Fibroblast of the aortic adventitia (primary cell): ENCODE data around the gene HES6. TPM values are rescaled to one million over a fixed set of nuclear protein-coding genes. Genes with fewer than 3 reads are reported as not detected.
"Not testable (repeated sequence)": the region's sequence is repeated elsewhere in the genome, so short reads cannot be mapped to it uniquely, and the experiment has no call there.

ENCODE experiments used
- DNase-seq: peaks from one replicate; pipeline ENCODE4 v3.0.0-alpha.2; 2010; ENCODE audit warnings: low read depth
- H3K4me3 ChIP-seq: 2 replicates; pipeline ENCODE4 v1.5.1; 2011; ENCODE audit warnings: low read depth, mild to moderate bottlenecking, control low read depth, low read length, moderate library complexity
- total RNA-seq: library from RNA; depleted of rRNA; stranded (reverse); fragments of >200 nt; gene quantifications from 2 replicates; pipeline ENCODE4 v1.2.3, GENCODE V29; 2012; ENCODE audit warnings: low replicate concordance
- TF ChIP-seq, protein P1 (sequence below): IDR thresholded peaks from 2 replicates; pipeline ENCODE4 v1.5.1; 2011; ENCODE audit warnings: mild to moderate bottlenecking, low read length, control low read depth, inconsistent platforms; ENCODE audit not compliant: insufficient read depth

The HES6 gene
- total RNA-seq, 1 donor: 1.6 TPM

- H3K4me3 ChIP-seq: no peak overlapping the region
- DNase-seq: no peak
- TF ChIP-seq, protein P1, sequence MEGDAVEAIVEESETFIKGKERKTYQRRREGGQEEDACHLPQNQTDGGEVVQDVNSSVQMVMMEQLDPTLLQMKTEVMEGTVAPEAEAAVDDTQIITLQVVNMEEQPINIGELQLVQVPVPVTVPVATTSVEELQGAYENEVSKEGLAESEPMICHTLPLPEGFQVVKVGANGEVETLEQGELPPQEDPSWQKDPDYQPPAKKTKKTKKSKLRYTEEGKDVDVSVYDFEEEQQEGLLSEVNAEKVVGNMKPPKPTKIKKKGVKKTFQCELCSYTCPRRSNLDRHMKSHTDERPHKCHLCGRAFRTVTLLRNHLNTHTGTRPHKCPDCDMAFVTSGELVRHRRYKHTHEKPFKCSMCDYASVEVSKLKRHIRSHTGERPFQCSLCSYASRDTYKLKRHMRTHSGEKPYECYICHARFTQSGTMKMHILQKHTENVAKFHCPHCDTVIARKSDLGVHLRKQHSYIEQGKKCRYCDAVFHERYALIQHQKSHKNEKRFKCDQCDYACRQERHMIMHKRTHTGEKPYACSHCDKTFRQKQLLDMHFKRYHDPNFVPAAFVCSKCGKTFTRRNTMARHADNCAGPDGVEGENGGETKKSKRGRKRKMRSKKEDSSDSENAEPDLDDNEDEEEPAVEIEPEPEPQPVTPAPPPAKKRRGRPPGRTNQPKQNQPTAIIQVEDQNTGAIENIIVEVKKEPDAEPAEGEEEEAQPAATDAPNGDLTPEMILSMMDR: no peak
Observed at GRCh38 chr2:238280083-238280825, 40.4 kb upstream of the HES6 start.

DNA sequence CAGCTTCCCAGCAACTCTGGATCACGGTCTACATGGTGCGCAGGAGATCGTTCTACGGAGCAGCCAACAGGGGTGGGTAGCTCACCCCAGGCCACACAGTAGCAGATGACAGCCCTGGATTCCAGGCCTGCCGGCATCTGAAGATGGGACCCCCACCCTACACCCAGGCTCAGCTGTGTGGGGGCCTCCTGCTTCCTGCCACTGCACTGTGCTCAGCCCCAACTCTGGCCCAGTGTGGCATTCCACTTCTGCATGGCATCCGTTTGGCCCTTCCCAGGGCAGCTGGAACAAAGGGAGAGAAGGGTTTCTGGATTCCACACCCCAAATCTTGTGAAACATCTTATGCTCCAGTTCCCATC lies 39.5 kb upstream of the HES6 start:
- TF ChIP-seq, protein P1: no peak
- no peak for DNase-seq
- no peak overlapping the region for H3K4me3 ChIP-seq

- no peak for DNase-seq
- TF ChIP-seq, protein P1: no peak
Observed at GRCh38 chr2:238278626-238279323, 38.9 kb upstream of the HES6 start.

GRCh38 chr2:238277695-238278094 lies 37.9 kb upstream of the HES6 start:
- no peak for DNase-seq
- no peak overlapping the region for H3K4me3 ChIP-seq
- TF ChIP-seq, protein P1: no peak

More at GRCh38 chr2:238278626-238279323, 38.9 kb upstream of the HES6 start:
- no peak overlapping the region for H3K4me3 ChIP-seq

GRCh38 chr2:238274152-238274865 lies 34.5 kb upstream of the HES6 start:
- DNase-seq: no peak
- TF ChIP-seq, protein P1: no peak
- H3K4me3 ChIP-seq: no peak overlapping the region

GRCh38 chr2:238273433-238273832 lies 33.6 kb upstream of the HES6 start:
- not testable (repeated sequence) for DNase-seq, H3K4me3 ChIP-seq

DNA sequence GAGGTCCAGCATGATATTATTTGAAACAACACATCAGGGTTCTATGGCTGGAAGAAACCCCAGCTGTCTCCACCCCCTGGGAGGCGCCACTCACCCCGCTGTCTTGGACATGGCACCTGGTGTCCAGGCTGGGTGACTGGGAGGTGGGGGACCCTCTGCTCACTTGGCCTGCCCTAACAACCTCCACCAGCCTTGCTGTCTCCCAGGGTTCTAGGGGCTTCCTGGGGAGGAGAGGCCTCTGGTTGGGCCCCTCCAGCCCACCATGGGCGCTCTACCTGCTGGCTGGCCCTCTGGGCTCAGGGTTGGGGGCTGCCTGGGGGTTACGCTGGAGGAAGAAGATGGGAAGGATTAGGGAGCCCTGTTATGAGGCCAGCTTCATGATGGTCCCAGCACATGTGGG lies 32.3 kb upstream of the HES6 start:
- TF ChIP-seq, protein P1: no peak
- DNase-seq: no peak
- H3K4me3 ChIP-seq: no peak overlapping the region

GRCh38 chr2:238271686-238272085 lies 31.8 kb upstream of the HES6 start:
- not testable (repeated sequence) for DNase-seq, H3K4me3 ChIP-seq
